Measurements from ENCODE around the gene CCDC112.
"Not testable (repeated sequence)": the region's sequence is repeated elsewhere in the genome, so short reads cannot be mapped to it uniquely, and the experiment has no call there.

CCDC112 gene

GRCh38 chr5:115329475-115329874, 33.0 kb upstream of the CCDC112 start:
- no peaks in the 10 kb centered on the region for H3K9me3 ChIP-seq (ENCODE audit: low read length)
- no peak overlapping the region for H3K4me3 ChIP-seq (ENCODE audit: low read length)
- no peaks in the 10 kb centered on the region for H3K36me3 ChIP-seq (ENCODE audit: insufficient read depth, low read length)
- peaks cover 13% of the 10 kb centered on the region for H3K4me1 ChIP-seq (ENCODE audit: insufficient read depth, low read length)
- H3K27me3 ChIP-seq (ENCODE audit: insufficient read depth, low read length) = no peaks in the 10 kb centered on the region
- H2AFZ ChIP-seq (ENCODE audit: low read depth, low read length) = no peak overlapping the region

GRCh38 chr5:115328617-115329274, 32.3 kb upstream of the CCDC112 start:
- not testable (repeated sequence) for H3K36me3 ChIP-seq (ENCODE audit: insufficient read depth, low read length); H2AFZ ChIP-seq (ENCODE audit: low read depth, low read length); H3K9me3 ChIP-seq (ENCODE audit: low read length); H3K27me3 ChIP-seq (ENCODE audit: insufficient read depth, low read length); H3K4me3 ChIP-seq (ENCODE audit: low read length)
- H3K4me1 ChIP-seq (ENCODE audit: insufficient read depth, low read length) = peaks cover 13% of the 10 kb centered on the region

GRCh38 chr5:115325296-115325959, 29.0 kb upstream of the CCDC112 start:
- no peaks in the 10 kb centered on the region for H3K9me3 ChIP-seq (ENCODE audit: low read length)
- H2AFZ ChIP-seq (ENCODE audit: low read depth, low read length) = no peak overlapping the region
- H3K4me1 ChIP-seq (ENCODE audit: insufficient read depth, low read length) = peaks cover 13% of the 10 kb centered on the region
- no peaks in the 10 kb centered on the region for H3K36me3 ChIP-seq (ENCODE audit: insufficient read depth, low read length)
- H3K4me3 ChIP-seq (ENCODE audit: low read length) = no peak overlapping the region
- H3K27me3 ChIP-seq (ENCODE audit: insufficient read depth, low read length) = no peaks in the 10 kb centered on the region

GRCh38 chr5:115324021-115324420, 27.6 kb upstream of the CCDC112 start:
- Histone ChIP-seq H3K4me1 (ENCODE audit: insufficient read depth, low read length) (peaks cover 10% of the 10 kb centered on the region), H3K36me3 (ENCODE audit: insufficient read depth, low read length) (no peaks in the 10 kb centered on the region), H3K9me3 (ENCODE audit: low read length) (no peaks in the 10 kb centered on the region), H2AFZ (ENCODE audit: low read depth, low read length) (no peak overlapping the region), H3K4me3 (ENCODE audit: low read length) (no peak overlapping the region), H3K27me3 (ENCODE audit: insufficient read depth, low read length) (no peaks in the 10 kb centered on the region)

GRCh38 chr5:115322729-115323128, 26.3 kb upstream of the CCDC112 start:
- no peak overlapping the region for H2AFZ ChIP-seq (ENCODE audit: low read depth, low read length)
- no peaks in the 10 kb centered on the region for H3K36me3 ChIP-seq (ENCODE audit: insufficient read depth, low read length)
- H3K9me3 ChIP-seq (ENCODE audit: low read length) = no peaks in the 10 kb centered on the region
- no peaks in the 10 kb centered on the region for H3K27me3 ChIP-seq (ENCODE audit: insufficient read depth, low read length)
- H3K4me1 ChIP-seq (ENCODE audit: insufficient read depth, low read length) = peaks cover 2% of the 10 kb centered on the region
- no peak overlapping the region for H3K4me3 ChIP-seq (ENCODE audit: low read length)

GRCh38 chr5:115321309-115321708, 24.9 kb upstream of the CCDC112 start:
- Histone ChIP-seq H2AFZ (ENCODE audit: low read depth, low read length) (no peak overlapping the region), H3K4me1 (ENCODE audit: insufficient read depth, low read length) (peaks cover 2% of the 10 kb centered on the region), H3K36me3 (ENCODE audit: insufficient read depth, low read length) (no peaks in the 10 kb centered on the region), H3K9me3 (ENCODE audit: low read length) (no peaks in the 10 kb centered on the region), H3K27me3 (ENCODE audit: insufficient read depth, low read length) (no peaks in the 10 kb centered on the region), H3K4me3 (ENCODE audit: low read length) (no peak overlapping the region)

GRCh38 chr5:115320515-115320914, 24.1 kb upstream of the CCDC112 start:
- H3K4me1 ChIP-seq (ENCODE audit: insufficient read depth, low read length) = no peaks in the 10 kb centered on the region

GRCh38 chr5:115320006-115320405, 23.6 kb upstream of the CCDC112 start:
- H3K4me3 ChIP-seq (ENCODE audit: low read length) = no peak overlapping the region
- no peaks in the 10 kb centered on the region for H3K4me1 ChIP-seq (ENCODE audit: insufficient read depth, low read length)
- H3K27me3 ChIP-seq (ENCODE audit: insufficient read depth, low read length) = no peaks in the 10 kb centered on the region
- H3K9me3 ChIP-seq (ENCODE audit: low read length) = no peaks in the 10 kb centered on the region
- H2AFZ ChIP-seq (ENCODE audit: low read depth, low read length) = no peak overlapping the region
- H3K36me3 ChIP-seq (ENCODE audit: insufficient read depth, low read length) = no peaks in the 10 kb centered on the region

More at GRCh38 chr5:115320515-115320914, 24.1 kb upstream of the CCDC112 start:
- Histone ChIP-seq H3K4me3 (ENCODE audit: low read length) (no peak overlapping the region), H2AFZ (ENCODE audit: low read depth, low read length) (no peak overlapping the region), H3K9me3 (ENCODE audit: low read length) (no peaks in the 10 kb centered on the region), H3K27me3 (ENCODE audit: insufficient read depth, low read length) (no peaks in the 10 kb centered on the region), H3K36me3 (ENCODE audit: insufficient read depth, low read length) (no peaks in the 10 kb centered on the region)

GRCh38 chr5:115319007-115319406, 22.6 kb upstream of the CCDC112 start:
- no peaks in the 10 kb centered on the region for H3K36me3 ChIP-seq (ENCODE audit: insufficient read depth, low read length)
- no peaks in the 10 kb centered on the region for H3K4me1 ChIP-seq (ENCODE audit: insufficient read depth, low read length)
- no peaks in the 10 kb centered on the region for H3K27me3 ChIP-seq (ENCODE audit: insufficient read depth, low read length)
- no peak overlapping the region for H3K4me3 ChIP-seq (ENCODE audit: low read length)
- H3K9me3 ChIP-seq (ENCODE audit: low read length) = no peaks in the 10 kb centered on the region
- no peak overlapping the region for H2AFZ ChIP-seq (ENCODE audit: low read depth, low read length)

- no peaks in the 10 kb centered on the region for H3K27me3 ChIP-seq (ENCODE audit: insufficient read depth, low read length)
- H3K36me3 ChIP-seq (ENCODE audit: insufficient read depth, low read length) = no peaks in the 10 kb centered on the region
- H3K9me3 ChIP-seq (ENCODE audit: low read length) = no peaks in the 10 kb centered on the region
- H3K4me1 ChIP-seq (ENCODE audit: insufficient read depth, low read length) = no peaks in the 10 kb centered on the region
- no peak overlapping the region for H3K4me3 ChIP-seq (ENCODE audit: low read length)
- no peak overlapping the region for H2AFZ ChIP-seq (ENCODE audit: low read depth, low read length)
Measured at GRCh38 chr5:115317736-115318135, 21.3 kb upstream of the CCDC112 start.

- Histone ChIP-seq H3K4me1 (ENCODE audit: insufficient read depth, low read length) (no peaks in the 10 kb centered on the region), H2AFZ (ENCODE audit: low read depth, low read length) (no peak overlapping the region), H3K4me3 (ENCODE audit: low read length) (no peak overlapping the region), H3K27me3 (ENCODE audit: insufficient read depth, low read length) (no peaks in the 10 kb centered on the region), H3K36me3 (ENCODE audit: insufficient read depth, low read length) (no peaks in the 10 kb centered on the region), H3K9me3 (ENCODE audit: low read length) (no peaks in the 10 kb centered on the region)
Measured at GRCh38 chr5:115317320-115317719, 20.9 kb upstream of the CCDC112 start.

GRCh38 chr5:115313632-115314031, 17.2 kb upstream of the CCDC112 start:
- no peaks in the 10 kb centered on the region for H3K27me3 ChIP-seq (ENCODE audit: insufficient read depth, low read length)
- H3K4me1 ChIP-seq (ENCODE audit: insufficient read depth, low read length) = no peaks in the 10 kb centered on the region
- H3K36me3 ChIP-seq (ENCODE audit: insufficient read depth, low read length) = no peaks in the 10 kb centered on the region
- H2AFZ ChIP-seq (ENCODE audit: low read depth, low read length) = no peak overlapping the region
- no peak overlapping the region for H3K4me3 ChIP-seq (ENCODE audit: low read length)
- no peaks in the 10 kb centered on the region for H3K9me3 ChIP-seq (ENCODE audit: low read length)

- Histone ChIP-seq H3K9me3 (ENCODE audit: low read length) (no peaks in the 10 kb centered on the region), H3K4me3 (ENCODE audit: low read length) (no peak overlapping the region), H2AFZ (ENCODE audit: low read depth, low read length) (no peak overlapping the region), H3K27me3 (ENCODE audit: insufficient read depth, low read length) (no peaks in the 10 kb centered on the region), H3K4me1 (ENCODE audit: insufficient read depth, low read length) (no peaks in the 10 kb centered on the region), H3K36me3 (ENCODE audit: insufficient read depth, low read length) (no peaks in the 10 kb centered on the region)
Measured at GRCh38 chr5:115313052-115313451, 16.6 kb upstream of the CCDC112 start.
